ENCODE results near the gene CLEC4D. TPM values are rescaled to one million over a fixed set of nuclear protein-coding genes. Genes with fewer than 3 reads are reported as not detected.
"Not testable (repeated sequence)": the region's sequence is repeated elsewhere in the genome, so short reads cannot be mapped to it uniquely, and the experiment has no call there.

Gene CLEC4D
- total RNA-seq, 1 experiment from 2014 or later: not detected

- BruUV-seq (replicated peaks): no TSS peak
- in situ Hi-C loops (cut with HindIII; ENCODE audit: low pct_unique_long_range_greater_than_20kb, low sequenced_read_pairs): no loop called here
- Histone ChIP-seq H3K27ac (ENCODE audit: low read length) (no peak overlapping the region), H3K27me3 (ENCODE audit: control insufficient read depth, insufficient read depth, low read length) (0 out of 2 replicates have a peak, but pooled peaks cover 1% of the 10 kb centered on the region), H3K9me3 (ENCODE audit: control insufficient read depth, insufficient read depth, low read depth, low read length) (no peaks in the 10 kb centered on the region), H3K4me3 (ENCODE audit: low read depth in 2 of 2, low read length in 2 of 2) (no peak overlapping the region), H3K4me1 (ENCODE audit: control insufficient read depth, insufficient read depth, low read length) (no peaks in the 10 kb centered on the region), H3K36me3 (ENCODE audit: control insufficient read depth, insufficient read depth, low read length) (no peaks in the 10 kb centered on the region)
- ChIA-PET CTCF (no interaction called here), POLR2A (no interaction called here)
- no peak for TF ChIP-seq REST (IDR thresholded peaks at IDR 0.05; ENCODE audit: insufficient read depth in 1 of 2, low read depth in 2 of 2, low read length in 1 of 2)
- no peak for TF ChIP-seq POLR2AphosphoS5 (IDR thresholded peaks at IDR 0.05; ENCODE audit: low read depth, low read length)
- no peak for TF ChIP-seq TCF7L2 (IDR thresholded peaks at IDR 0.05; ENCODE audit: low read depth, low read length)
- no peak for TF ChIP-seq CTCF (IDR thresholded peaks at IDR 0.05)
- no peak for TF ChIP-seq SIN3A (IDR thresholded peaks at IDR 0.05; ENCODE audit: borderline replicate concordance, insufficient read depth, low read depth, low read length)
- intact Hi-C loops (cut with micrococcal nuclease; ENCODE audit: unreplicated experiment): no loop called here
- ATAC-seq (no peak), DNase-seq (ENCODE audit: low read depth, low spot score) (no peak)
These were observed 21.4 kb upstream of the CLEC4D start for GRCh38 chr12:8491646-8492530.

GRCh38 chr12:8493084-8493483 is 20.2 kb upstream of the CLEC4D start:
- ATAC-seq (no peak), DNase-seq (ENCODE audit: low read depth, low spot score) (no peak)
- H3K36me3 ChIP-seq (ENCODE audit: control insufficient read depth, insufficient read depth, low read length): no peaks in the 10 kb centered on the region
- H3K9me3 ChIP-seq (ENCODE audit: control insufficient read depth, insufficient read depth, low read depth, low read length): no peaks in the 10 kb centered on the region
- H3K27ac ChIP-seq (ENCODE audit: low read length): no peak overlapping the region
- CTCF ChIA-PET: no interaction called here
- no TSS peak for BruUV-seq (replicated peaks)
- POLR2A ChIA-PET: no interaction called here
- no peaks in the 10 kb centered on the region for H3K4me1 ChIP-seq (ENCODE audit: control insufficient read depth, insufficient read depth, low read length)
- no peak for TF ChIP-seq CTCF (IDR thresholded peaks at IDR 0.05)
- intact Hi-C loops (cut with micrococcal nuclease; ENCODE audit: unreplicated experiment): no loop called here
- H3K4me3 ChIP-seq (ENCODE audit: low read depth in 2 of 2, low read length in 2 of 2): no peak overlapping the region
- H3K27me3 ChIP-seq (ENCODE audit: control insufficient read depth, insufficient read depth, low read length): 0 out of 2 replicates have a peak, but pooled peaks cover 2% of the 10 kb centered on the region
- in situ Hi-C loops (cut with HindIII; ENCODE audit: low pct_unique_long_range_greater_than_20kb, low sequenced_read_pairs): no loop called here

GRCh38 chr12:8495671-8496070 is 17.6 kb upstream of the CLEC4D start:
- POLR2A ChIA-PET: interaction anchor here (0.6 kb wide), 1 partner anchor 1111 kb away, joined by 8 read pairs; no protein-coding TSS in a partner anchor
- H3K36me3 ChIP-seq (ENCODE audit: control insufficient read depth, insufficient read depth, low read length); DNase-seq (ENCODE audit: low read depth, low spot score); H3K27ac ChIP-seq (ENCODE audit: low read length); H3K4me1 ChIP-seq (ENCODE audit: control insufficient read depth, insufficient read depth, low read length); H3K4me3 ChIP-seq (ENCODE audit: low read depth in 2 of 2, low read length in 2 of 2); BruUV-seq (replicated peaks); intact Hi-C loops (cut with micrococcal nuclease; ENCODE audit: unreplicated experiment); CTCF ChIA-PET; H3K9me3 ChIP-seq (ENCODE audit: control insufficient read depth, insufficient read depth, low read depth, low read length); in situ Hi-C loops (cut with HindIII; ENCODE audit: low pct_unique_long_range_greater_than_20kb, low sequenced_read_pairs); ATAC-seq; H3K27me3 ChIP-seq (ENCODE audit: control insufficient read depth, insufficient read depth, low read length): not testable (repeated sequence)

- in situ Hi-C loops (cut with HindIII; ENCODE audit: low pct_unique_long_range_greater_than_20kb, low sequenced_read_pairs); ATAC-seq; H3K4me3 ChIP-seq (ENCODE audit: low read depth in 2 of 2, low read length in 2 of 2); BruUV-seq (replicated peaks); H3K4me1 ChIP-seq (ENCODE audit: control insufficient read depth, insufficient read depth, low read length); DNase-seq (ENCODE audit: low read depth, low spot score); intact Hi-C loops (cut with micrococcal nuclease; ENCODE audit: unreplicated experiment); CTCF ChIA-PET; H3K36me3 ChIP-seq (ENCODE audit: control insufficient read depth, insufficient read depth, low read length); H3K9me3 ChIP-seq (ENCODE audit: control insufficient read depth, insufficient read depth, low read depth, low read length); H3K27ac ChIP-seq (ENCODE audit: low read length); H3K27me3 ChIP-seq (ENCODE audit: control insufficient read depth, insufficient read depth, low read length): not testable (repeated sequence)
- POLR2A ChIA-PET: interaction anchor here (0.6 kb wide), 1 partner anchor 1111 kb away, joined by 8 read pairs; no protein-coding TSS in a partner anchor
These were observed 17.2 kb upstream of the CLEC4D start for GRCh38 chr12:8496074-8496473.

Data from Panc1 (cell line).